Gastroesophageal sphincter (tissue), 4 donors: ENCODE data around the gene PPFIA1. TPM values are rescaled to one million over a fixed set of nuclear protein-coding genes. Genes with fewer than 3 reads are reported as not detected.
A peak's percentile ranks its signal among the peaks of the same experiment; 100 is the strongest.
"Not testable (repeated sequence)": the region's sequence is repeated elsewhere in the genome, so short reads cannot be mapped to it uniquely, and the experiment has no call there.

Source experiments
- ATAC-seq: fragments of 150-250 bp; one replicate; pipeline ENCODE4 v1.9.1; 2016; ENCODE audit warnings: mild to moderate bottlenecking, moderate library complexity
- H3K27ac ChIP-seq, 4 donors: fragments of 200-600 bp; sonication (generic) in 3 of 4; 1 replicate in 3 of 4; 2 replicates in 1 of 4; pipeline ENCODE4 v1.5.1; 2016 to 2019
- H3K27me3 ChIP-seq: fragments of 200-600 bp; sonication (generic); one replicate; pipeline ENCODE4 v1.5.1; 2019
- H3K36me3 ChIP-seq, 2 donors: fragments of 200-600 bp; sonication (generic); one replicate each; pipeline ENCODE4 v1.5.1; 2019; ENCODE audit warnings: control low read depth in 1 of 2
- H3K4me1 ChIP-seq, 3 donors: fragments of 200-600 bp; sonication (generic); 1 replicate in 2 of 3; 2 replicates in 1 of 3; pipeline ENCODE4 v1.5.1; 2016 to 2019; ENCODE audit warnings: control low read depth in 2 of 3
- H3K4me3 ChIP-seq, 2 donors: fragments of 200-600 bp; sonication (generic); one replicate each; pipeline ENCODE4 v1.5.1; 2019; ENCODE audit warnings: mild to moderate bottlenecking in 1 of 2, moderate library complexity in 1 of 2
- H3K9me3 ChIP-seq, 3 donors: fragments of 200-600 bp; sonication (generic); one replicate each; pipeline ENCODE4 v1.5.1; 2017 to 2019; ENCODE audit warnings: control low read depth in 2 of 3
- EP300 ChIP-seq: sonication (generic); formaldehyde crosslinking; IDR thresholded peaks from one replicate; pipeline ENCODE4 v1.6.1; 2017; ENCODE audit warnings: antibody characterized with exemption, mild to moderate bottlenecking
- POLR2A ChIP-seq, 2 donors: fragments of 450-650 bp; IDR thresholded peaks; one replicate each; pipeline ENCODE4 v1.6.1; 2017; ENCODE audit warnings: antibody characterized with exemption in 2 of 2, mild to moderate bottlenecking in 2 of 2, moderate library complexity in 1 of 2
- POLR2AphosphoS5 ChIP-seq: sonication (generic); formaldehyde crosslinking; IDR thresholded peaks from one replicate; pipeline ENCODE4 v1.6.1; 2017; ENCODE audit warnings: antibody characterized with exemption
- WGBS, 2 donors: methylation state at CpG; one replicate each; pipeline ENCODE4 v1.1.5; 2018; ENCODE audit warnings: low coverage in 1 of 2; 5-methylcytosine and 5-hydroxymethylcytosine counted together
- total RNA-seq, 4 donors: library from RNA; depleted of rRNA; stranded (reverse); fragments of >200 nt; gene quantifications; one replicate each; pipeline ENCODE4 v1.1.0, GENCODE V29; 2016
- TF ChIP-seq, protein P1 (sequence below), 4 experiments: fragments of 200-600 bp in 2 of 4; fragments of 450-650 bp in 2 of 4; sonication (generic) in 1 of 4; IDR thresholded peaks; one replicate each; pipeline ENCODE4 v1.5.1; 2017 to 2019; ENCODE audit warnings: antibody characterized with exemption in 4 of 4, mild to moderate bottlenecking in 2 of 4, moderate library complexity in 2 of 4

Gene PPFIA1
- total RNA-seq, 4 donors from 2014 or later = 54.3 to 68.8 (median 61.5) TPM

DNA sequence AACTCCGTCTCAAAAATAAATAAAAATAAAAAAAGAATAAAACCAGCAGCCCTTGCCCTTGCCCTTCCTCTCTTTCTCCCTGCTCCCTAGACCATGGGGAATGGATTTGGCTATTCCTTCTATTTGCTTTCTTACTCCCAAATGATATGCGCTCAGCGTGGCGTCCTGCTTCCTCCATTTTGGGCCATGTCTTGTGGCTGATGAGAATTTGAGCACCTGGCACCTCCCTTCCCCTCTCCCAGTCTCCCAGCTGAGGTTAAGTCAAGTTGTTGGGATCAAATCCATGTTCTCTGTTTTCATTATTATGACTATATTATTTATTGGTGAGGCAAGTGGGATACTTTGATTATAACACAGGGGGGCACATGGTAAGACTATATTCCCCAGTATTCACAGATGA, 117.1 kb downstream of the PPFIA1 start:
- Histone ChIP-seq H3K9me3 (no peaks in the 10 kb centered on the region), H3K36me3 (peaks cover 0 to 20% of the 10 kb centered on the region in 2 donors), H3K27ac (no peak overlapping the region), H3K27me3 (no peaks in the 10 kb centered on the region), H3K4me1 (peaks cover 0 to 24% (median 0%) of the 10 kb centered on the region in 3 donors), H3K4me3 (no peak overlapping the region)
- ATAC-seq = no peak
- WGBS, 2 donors = 90 to 97% methylated on average over 4 of the region's 4 CpGs
- no peak for TF ChIP-seq EP300
- TF ChIP-seq POLR2A (IDR thresholded peaks at IDR 0.05) = no peak
- TF ChIP-seq, protein P1, sequence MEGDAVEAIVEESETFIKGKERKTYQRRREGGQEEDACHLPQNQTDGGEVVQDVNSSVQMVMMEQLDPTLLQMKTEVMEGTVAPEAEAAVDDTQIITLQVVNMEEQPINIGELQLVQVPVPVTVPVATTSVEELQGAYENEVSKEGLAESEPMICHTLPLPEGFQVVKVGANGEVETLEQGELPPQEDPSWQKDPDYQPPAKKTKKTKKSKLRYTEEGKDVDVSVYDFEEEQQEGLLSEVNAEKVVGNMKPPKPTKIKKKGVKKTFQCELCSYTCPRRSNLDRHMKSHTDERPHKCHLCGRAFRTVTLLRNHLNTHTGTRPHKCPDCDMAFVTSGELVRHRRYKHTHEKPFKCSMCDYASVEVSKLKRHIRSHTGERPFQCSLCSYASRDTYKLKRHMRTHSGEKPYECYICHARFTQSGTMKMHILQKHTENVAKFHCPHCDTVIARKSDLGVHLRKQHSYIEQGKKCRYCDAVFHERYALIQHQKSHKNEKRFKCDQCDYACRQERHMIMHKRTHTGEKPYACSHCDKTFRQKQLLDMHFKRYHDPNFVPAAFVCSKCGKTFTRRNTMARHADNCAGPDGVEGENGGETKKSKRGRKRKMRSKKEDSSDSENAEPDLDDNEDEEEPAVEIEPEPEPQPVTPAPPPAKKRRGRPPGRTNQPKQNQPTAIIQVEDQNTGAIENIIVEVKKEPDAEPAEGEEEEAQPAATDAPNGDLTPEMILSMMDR (IDR thresholded peaks at IDR 0.05) = no peak
- TF ChIP-seq POLR2AphosphoS5 = no peak

DNA sequence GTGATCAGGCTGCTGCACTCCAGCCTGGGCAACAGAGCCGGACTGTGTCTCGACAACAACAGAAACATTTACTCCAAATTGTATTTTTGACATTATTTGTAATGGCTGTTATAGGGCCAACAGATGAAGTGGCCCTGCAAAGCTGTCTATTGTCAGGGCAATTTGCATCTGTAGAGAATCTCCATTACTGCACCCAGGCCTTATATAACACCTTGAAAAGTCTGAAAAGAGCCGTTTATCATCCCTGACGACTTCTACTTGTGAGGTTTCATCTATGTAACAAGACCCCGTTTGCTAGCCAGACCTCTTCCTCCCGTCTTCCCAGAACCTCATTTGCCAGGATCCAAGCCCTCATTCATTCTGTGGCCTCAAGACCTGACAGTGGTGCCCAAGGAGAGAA, 118.7 kb downstream of the PPFIA1 start:
- Histone ChIP-seq H3K27me3 (no peaks in the 10 kb centered on the region), H3K4me1 (peaks cover 0 to 8% (median 0%) of the 10 kb centered on the region in 3 donors), H3K9me3 (no peaks in the 10 kb centered on the region), H3K4me3 (no peak overlapping the region), H3K27ac (no peak overlapping the region), H3K36me3 (peaks cover 0 to 22% of the 10 kb centered on the region in 2 donors)
- no peak for ATAC-seq
- TF ChIP-seq EP300 (no peak), POLR2A (IDR thresholded peaks at IDR 0.05) (no peak), POLR2AphosphoS5 (no peak)
- TF ChIP-seq, protein P1 (IDR thresholded peaks at IDR 0.05) = no peak
- WGBS, 2 donors = 74 to 83% methylated on average over 4 to 6 of the region's 6 CpGs

DNA sequence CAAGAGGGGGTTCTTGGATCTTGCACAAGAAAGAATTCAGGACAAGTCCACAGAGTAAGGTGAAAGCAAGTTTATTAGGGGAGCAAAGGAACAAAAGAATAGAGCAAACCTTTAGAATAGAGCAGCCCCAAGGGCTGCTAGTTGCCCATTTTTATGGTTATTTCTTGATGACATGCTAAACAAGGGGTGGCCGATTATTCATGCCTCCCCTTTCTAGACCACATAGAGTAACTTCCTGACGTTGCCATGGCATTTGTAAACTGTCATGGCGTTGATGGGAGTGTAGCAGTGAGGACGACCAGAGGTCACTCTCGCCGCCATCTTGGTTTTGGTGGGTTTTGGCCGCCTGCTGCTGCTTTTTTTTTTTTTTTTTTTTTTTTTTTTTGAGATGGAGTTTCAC, 120.4 kb downstream of the PPFIA1 start:
- H3K36me3 ChIP-seq = peaks cover 0 to 15% of the 10 kb centered on the region in 2 donors
- not testable (repeated sequence) for H3K27ac ChIP-seq, H3K4me3 ChIP-seq, H3K27me3 ChIP-seq, H3K4me1 ChIP-seq, ATAC-seq, H3K9me3 ChIP-seq
- WGBS, 2 donors = 84 to 95% methylated on average over 7 of the region's 7 CpGs

DNA sequence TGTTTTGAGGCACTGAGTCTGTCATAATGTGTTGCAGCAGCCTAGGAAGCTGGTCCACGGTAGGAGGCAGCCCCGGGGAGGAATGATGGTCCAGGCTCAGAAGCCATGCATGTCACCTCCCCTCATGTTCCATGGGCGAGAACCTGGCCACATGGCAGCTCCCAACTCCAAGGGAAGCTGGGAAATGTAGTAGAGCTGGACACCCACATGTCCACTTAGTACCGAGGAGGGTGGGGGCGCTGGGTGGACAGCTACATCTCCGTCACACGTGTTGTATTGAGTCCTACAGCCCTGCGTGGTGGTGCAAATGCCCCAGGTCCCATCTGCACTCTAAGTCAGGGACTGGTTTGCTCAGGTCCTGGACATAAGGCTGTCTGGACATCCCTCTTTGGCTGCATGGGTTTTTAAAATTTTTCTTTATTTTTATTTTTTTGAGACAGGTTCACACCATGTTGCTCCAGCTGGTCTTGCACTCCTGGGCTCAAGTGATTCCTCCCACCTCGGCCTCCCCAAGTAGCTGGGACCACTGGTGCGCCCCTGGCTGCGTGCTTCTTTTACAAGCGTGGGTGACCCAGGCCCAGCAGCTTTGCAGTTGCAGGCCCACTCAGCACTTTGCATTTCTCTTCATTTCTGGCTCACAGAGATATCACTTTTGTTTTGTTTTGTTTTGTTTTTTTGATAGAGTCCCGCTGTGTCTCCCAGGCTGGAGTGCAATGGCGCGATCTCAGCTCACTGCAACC, 123.9 kb downstream of the PPFIA1 start:
- WGBS, 2 donors = 91 to 93% methylated on average over 8 to 12 of the region's 15 CpGs

DNA sequence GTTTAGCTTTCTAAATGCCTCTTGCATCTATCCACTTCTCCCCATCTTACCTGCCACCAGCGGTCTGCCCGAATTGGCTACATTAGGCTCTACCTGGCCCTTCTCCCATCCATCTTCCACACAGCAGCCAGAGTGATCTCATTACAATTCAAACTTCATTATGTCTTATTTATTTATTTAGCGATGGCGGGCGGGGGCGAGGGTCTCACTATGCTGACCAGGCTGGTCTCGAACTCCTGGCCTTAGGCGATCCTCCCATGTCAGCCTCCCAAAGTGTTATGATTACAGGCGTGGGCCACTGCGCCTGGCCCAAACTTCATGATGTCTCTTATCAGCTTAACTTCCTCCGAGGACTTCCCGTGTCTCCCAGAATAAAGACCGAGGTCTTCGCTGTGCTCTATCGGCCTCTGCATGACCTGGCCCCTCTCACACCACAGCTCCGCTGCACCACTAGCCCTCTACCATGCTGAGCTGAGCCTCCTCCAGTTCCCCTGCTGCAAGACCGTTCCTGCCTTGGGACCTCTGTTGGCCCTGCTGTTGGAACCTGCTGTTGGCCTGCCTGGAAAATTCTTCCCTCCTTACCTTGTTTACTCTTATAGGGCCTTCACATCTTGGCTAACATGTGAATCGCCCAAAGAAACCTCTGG, 127.0 kb downstream of the PPFIA1 start:
- Histone ChIP-seq H3K4me3 (peak overlapping the region; percentile 99 to 100), H3K9me3 (no peaks in the 10 kb centered on the region), H3K27ac (peak overlapping the region in 3 of 4 donors; percentile 90 to 94 (median 91)), H3K4me1 (peaks cover 7 to 56% (median 20%) of the 10 kb centered on the region in 3 donors), H3K36me3 (peaks cover 0 to 12% of the 10 kb centered on the region in 2 donors), H3K27me3 (no peaks in the 10 kb centered on the region)
- TF ChIP-seq, protein P1 (IDR thresholded peaks at IDR 0.05) = no peak
- no peak for TF ChIP-seq EP300
- TF ChIP-seq POLR2A (IDR thresholded peaks at IDR 0.05) = no peak
- TF ChIP-seq POLR2AphosphoS5 = no peak
- 17 to 27% methylated on average over 9 to 13 of the region's 18 CpGs for WGBS, 2 donors
- no peak for ATAC-seq

More for the DNA sequence above, 123.9 kb downstream of the PPFIA1 start:
- Histone ChIP-seq H3K4me3 (no peak overlapping the region), H3K27me3 (no peaks in the 10 kb centered on the region), H3K27ac (no peak overlapping the region), H3K36me3 (peaks cover 0 to 12% of the 10 kb centered on the region in 2 donors), H3K4me1 (peaks cover 0 to 25% (median 6%) of the 10 kb centered on the region in 3 donors), H3K9me3 (no peaks in the 10 kb centered on the region)
- TF ChIP-seq POLR2A (IDR thresholded peaks at IDR 0.05) (no peak), EP300 (no peak), POLR2AphosphoS5 (no peak)
- TF ChIP-seq, protein P1 (IDR thresholded peaks at IDR 0.05) = no peak
- no peak for ATAC-seq
